Stimulated activated CD8-positive, alpha-beta memory T cell treated with anti-CD3 and anti-CD28 coated beads, Interleukin-4, amount 100 ng/mL, for 48 hours (primary cell): ENCODE results near the gene MADD.
"Not testable (repeated sequence)": the region's sequence is repeated elsewhere in the genome, so short reads cannot be mapped to it uniquely, and the experiment has no call there.

ENCODE experiments used
- DNase-seq: peaks from one replicate; pipeline ENCODE4 v3.0.0-alpha.2; 2020

Gene MADD

GRCh38 chr11:47278058-47278457, 8.1 kb downstream of the MADD start:
- no peak for DNase-seq

GRCh38 chr11:47278769-47279168, 8.8 kb downstream of the MADD start:
- DNase-seq = no peak

- DNase-seq = no peak
Measured at GRCh38 chr11:47280099-47280498, 10.2 kb downstream of the MADD start.

GRCh38 chr11:47280860-47281259, 10.9 kb downstream of the MADD start:
- DNase-seq = no peak

- no peak for DNase-seq
Measured at GRCh38 chr11:47282462-47282861, 12.5 kb downstream of the MADD start.

GRCh38 chr11:47284151-47284550, 14.2 kb downstream of the MADD start:
- no peak for DNase-seq

- no peak for DNase-seq
Measured at GRCh38 chr11:47285969-47286770, 16.2 kb downstream of the MADD start.

- DNase-seq = no peak
Measured at GRCh38 chr11:47288066-47288465, 18.1 kb downstream of the MADD start.

- DNase-seq = no peak
Measured at GRCh38 chr11:47289856-47290255, 19.9 kb downstream of the MADD start.

GRCh38 chr11:47295385-47295784, 25.5 kb downstream of the MADD start:
- no peak for DNase-seq

- no peak for DNase-seq
Measured at GRCh38 chr11:47296045-47296444, 26.1 kb downstream of the MADD start.

- no peak for DNase-seq
Measured at GRCh38 chr11:47299078-47299477, 29.1 kb downstream of the MADD start.

GRCh38 chr11:47302853-47303252, 32.9 kb downstream of the MADD start:
- DNase-seq = no peak

GRCh38 chr11:47305734-47306483, 36.0 kb downstream of the MADD start:
- no peak for DNase-seq

GRCh38 chr11:47306484-47306844, 36.5 kb downstream of the MADD start:
- no peak for DNase-seq

- no peak for DNase-seq
Measured at GRCh38 chr11:47308050-47308823, 38.3 kb downstream of the MADD start.

- DNase-seq = no peak
Measured at GRCh38 chr11:47314992-47315391, 45.1 kb downstream of the MADD start.

GRCh38 chr11:47316501-47316900, 46.6 kb downstream of the MADD start:
- DNase-seq = not testable (repeated sequence)

GRCh38 chr11:47317064-47317828, 47.3 kb downstream of the MADD start:
- DNase-seq = no peak

GRCh38 chr11:47318166-47318565, 48.2 kb downstream of the MADD start:
- no peak for DNase-seq

GRCh38 chr11:47324520-47324919, 54.6 kb downstream of the MADD start:
- no peak for DNase-seq

GRCh38 chr11:47325271-47326041, 55.5 kb downstream of the MADD start:
- DNase-seq = no peak
